HepG2 (cell line): ENCODE data around the gene HAT1. TPM values are rescaled to one million over a fixed set of nuclear protein-coding genes. Genes with fewer than 3 reads are reported as not detected.

Experiments
- ARID2 ChIP-seq: sonication (generic); formaldehyde crosslinking; IDR thresholded peaks from 2 replicates; pipeline ENCODE4 v1.8.1; 2022; ENCODE audit warnings: mild to moderate bottlenecking, missing genetic modification reagents, borderline replicate concordance
- CC2D1A ChIP-seq: sonication (generic); formaldehyde crosslinking; IDR thresholded peaks from 2 replicates; pipeline ENCODE4 v1.8.1; 2023; ENCODE audit warnings: mild to moderate bottlenecking, missing genetic modification reagents
- FOXK2 ChIP-seq: fragments of 450-650 bp; IDR thresholded peaks from 2 replicates; pipeline ENCODE4 v1.6.1; 2016
- HNF4G ChIP-seq, 2 experiments: sonication (generic) in 1 of 2; formaldehyde crosslinking in 1 of 2; IDR thresholded peaks; 2 replicates each; pipeline versions ENCODE4 v1.4.0 to v1.6.1; 2011 to 2020; ENCODE audit warnings: borderline replicate concordance in 2 of 2, low read depth in 2 of 2, mild to moderate bottlenecking in 2 of 2, low read length in 1 of 2, missing genetic modification reagents in 1 of 2, moderate library complexity in 1 of 2
- HNRNPH1 ChIP-seq: fragments of 200-400 bp; formaldehyde crosslinking; optimal IDR thresholded peaks from 2 replicates; pipeline ENCODE3; 2017; ENCODE audit warnings: mild to moderate bottlenecking, low read depth, low read length
- HOXA9 ChIP-seq: sonication (generic); formaldehyde crosslinking; IDR thresholded peaks from 2 replicates; pipeline ENCODE4 v1.8.1; 2022; ENCODE audit warnings: missing genetic modification reagents, mild to moderate bottlenecking, moderate library complexity, borderline replicate concordance
- MEF2D ChIP-seq: sonication (generic); formaldehyde crosslinking; IDR thresholded peaks from 2 replicates; pipeline ENCODE4 v1.5.1; 2020; ENCODE audit warnings: mild to moderate bottlenecking, missing genetic modification reagents
- MIER3 ChIP-seq: IDR thresholded peaks from 2 replicates; pipeline ENCODE4 v1.6.1; 2016; ENCODE audit warnings: missing compliant biosample characterization, borderline replicate concordance
- ONECUT2 ChIP-seq: sonication (generic); formaldehyde crosslinking; IDR thresholded peaks from 2 replicates; pipeline ENCODE4 v1.4.0; 2020; ENCODE audit warnings: missing genetic modification reagents
- PHF20 ChIP-seq: sonication (generic); formaldehyde crosslinking; IDR thresholded peaks from 2 replicates; pipeline ENCODE4 v1.5.0; 2020; ENCODE audit warnings: mild to moderate bottlenecking, missing genetic modification reagents
- TAF1 ChIP-seq: sonication (generic); formaldehyde crosslinking; IDR thresholded peaks from 2 replicates; pipeline ENCODE4 v1.4.0; 2020; ENCODE audit warnings: missing genetic modification reagents
- ZBTB21 ChIP-seq: sonication (generic); formaldehyde crosslinking; IDR thresholded peaks from 2 replicates; pipeline ENCODE4 v1.4.0; 2020; ENCODE audit warnings: missing genetic modification reagents
- ZFP62 ChIP-seq: sonication (generic); formaldehyde crosslinking; IDR thresholded peaks from 2 replicates; pipeline ENCODE4 v1.4.0; 2020; ENCODE audit warnings: missing genetic modification reagents
- ZNF441 ChIP-seq: sonication (generic); formaldehyde crosslinking; IDR thresholded peaks from 2 replicates; pipeline ENCODE4 v1.7.0; 2021; ENCODE audit warnings: missing genetic modification reagents, borderline replicate concordance
- ZNF530 ChIP-seq: sonication (generic); formaldehyde crosslinking; IDR thresholded peaks from 2 replicates; pipeline ENCODE4 v1.5.0; 2020; ENCODE audit warnings: low read depth, mild to moderate bottlenecking, missing genetic modification reagents
- ZNF549 ChIP-seq: sonication (generic); formaldehyde crosslinking; IDR thresholded peaks from 2 replicates; pipeline ENCODE4 v1.5.0; 2020; ENCODE audit warnings: missing genetic modification reagents
- ZNF558 ChIP-seq: sonication (generic); formaldehyde crosslinking; IDR thresholded peaks from 2 replicates; pipeline ENCODE4 v1.9.0; 2022; ENCODE audit warnings: mild to moderate bottlenecking, missing genetic modification reagents, borderline replicate concordance
- ZNF607 ChIP-seq: sonication (generic); formaldehyde crosslinking; IDR thresholded peaks from 2 replicates; pipeline ENCODE4 v1.5.1; 2020; ENCODE audit warnings: missing genetic modification reagents, mild to moderate bottlenecking, borderline replicate concordance
- ZNF839 ChIP-seq: sonication (generic); formaldehyde crosslinking; IDR thresholded peaks from 2 replicates; pipeline ENCODE4 v1.4.0; 2020; ENCODE audit warnings: missing genetic modification reagents, mild to moderate bottlenecking, borderline replicate concordance
- ZNF878 ChIP-seq: sonication (generic); formaldehyde crosslinking; IDR thresholded peaks from 2 replicates; pipeline ENCODE4 v1.8.1; 2023; ENCODE audit warnings: mild to moderate bottlenecking, missing genetic modification reagents, moderate library complexity
- polyA plus RNA-seq, 8 experiments: library from polyadenylated mRNA; depleted of rRNA in 3 of 8; stranded (reverse) in 7 of 8; unstranded in 1 of 8; fragments of >200 nt; fragmentation: Illumina TruSeq in 4 of 8; extraction: Trizol in 4 of 8; gene quantifications; 2 replicates each; pipeline versions ENCODE4 v1.2.1 to v1.2.3, GENCODE V29; 2011 to 2016; ENCODE audit warnings: low read depth in 4 of 8, missing spikeins in 1 of 8, mixed read lengths in 1 of 8; ENCODE audit not compliant: insufficient read depth in 1 of 8
- total RNA-seq, 5 experiments: library from RNA; depleted of rRNA; stranded (reverse); fragments of >200 nt; fragmentation: Illumina TruSeq; extraction: Trizol; gene quantifications; 2 replicates each; pipeline ENCODE4 v1.2.3, GENCODE V29; 2016; ENCODE audit warnings: low read depth in 1 of 5
- TF ChIP-seq, protein P1 (sequence below): sonication (generic); formaldehyde crosslinking; IDR thresholded peaks from 2 replicates; pipeline ENCODE4 v1.4.0; 2020; ENCODE audit warnings: missing genetic modification reagents, borderline replicate concordance
- TF ChIP-seq, protein P2 (sequence below): fragments of 450-650 bp; IDR thresholded peaks from 2 replicates; pipeline ENCODE4 v1.6.1; 2017
- TF ChIP-seq, protein P3 (sequence below): sonication (generic); formaldehyde crosslinking; IDR thresholded peaks from 2 replicates; pipeline ENCODE4 v1.4.0; 2020; ENCODE audit warnings: mild to moderate bottlenecking, missing genetic modification reagents
- TF ChIP-seq, protein P4 (sequence below): sonication (generic); formaldehyde crosslinking; IDR thresholded peaks from 2 replicates; pipeline ENCODE4 v1.8.0; 2022; ENCODE audit warnings: missing genetic modification reagents, low read depth, mild to moderate bottlenecking, borderline replicate concordance
- TF ChIP-seq, protein P5 (sequence below): sonication (generic); formaldehyde crosslinking; IDR thresholded peaks from 2 replicates; pipeline ENCODE4 v1.5.0; 2020; ENCODE audit warnings: mild to moderate bottlenecking, missing genetic modification reagents
- TF ChIP-seq, protein P6 (sequence below): sonication (generic); formaldehyde crosslinking; IDR thresholded peaks from 2 replicates; pipeline ENCODE4 v1.5.0; 2020; ENCODE audit warnings: missing genetic modification reagents

HAT1 gene
- total and polyA plus RNA-seq, 2 of the 13 experiments (the other 11 are each of a cell fraction or from before 2014, with no cell fraction given), result 45.4 to 119 TPM

DNA sequence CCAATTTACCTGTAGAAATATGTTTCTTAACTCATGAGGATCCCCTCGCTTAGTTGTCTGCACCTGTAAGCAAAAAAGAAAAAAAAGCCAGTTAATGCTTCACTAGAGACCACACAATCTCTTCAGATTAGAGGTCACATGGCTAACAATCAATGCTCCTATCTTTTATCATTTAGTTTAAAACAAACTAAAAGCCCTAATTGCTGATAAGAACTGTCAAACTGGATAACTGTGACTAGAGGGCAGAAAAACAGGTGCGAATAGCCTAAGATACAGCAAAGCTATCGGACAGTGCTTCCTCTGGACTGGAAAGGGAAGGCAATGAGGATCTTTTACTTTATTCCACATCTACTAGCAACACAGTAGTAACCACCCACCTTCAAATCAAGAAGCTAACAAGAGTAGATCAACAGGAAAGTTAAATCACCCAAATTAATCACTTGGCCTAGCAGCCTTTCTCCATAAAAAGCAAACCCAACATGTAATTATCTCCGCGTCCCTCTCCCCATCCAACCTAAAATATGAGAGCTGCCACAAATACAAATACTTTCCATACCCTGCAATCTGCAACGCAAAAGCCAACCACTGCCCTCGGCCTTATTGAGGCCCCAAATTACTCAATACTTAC, 29.0 kb upstream of the HAT1 start (continued):
- TF ChIP-seq, protein P1, sequence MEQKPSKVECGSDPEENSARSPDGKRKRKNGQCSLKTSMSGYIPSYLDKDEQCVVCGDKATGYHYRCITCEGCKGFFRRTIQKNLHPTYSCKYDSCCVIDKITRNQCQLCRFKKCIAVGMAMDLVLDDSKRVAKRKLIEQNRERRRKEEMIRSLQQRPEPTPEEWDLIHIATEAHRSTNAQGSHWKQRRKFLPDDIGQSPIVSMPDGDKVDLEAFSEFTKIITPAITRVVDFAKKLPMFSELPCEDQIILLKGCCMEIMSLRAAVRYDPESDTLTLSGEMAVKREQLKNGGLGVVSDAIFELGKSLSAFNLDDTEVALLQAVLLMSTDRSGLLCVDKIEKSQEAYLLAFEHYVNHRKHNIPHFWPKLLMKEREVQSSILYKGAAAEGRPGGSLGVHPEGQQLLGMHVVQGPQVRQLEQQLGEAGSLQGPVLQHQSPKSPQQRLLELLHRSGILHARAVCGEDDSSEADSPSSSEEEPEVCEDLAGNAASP (CRISPR knock-in tag), result no peak
- TF ChIP-seq ZNF549 (CRISPR knock-in tag) (no peak), ZNF558 (CRISPR knock-in tag) (no peak), PHF20 (CRISPR knock-in tag) (no peak), FOXK2 (no peak), ZFP62 (CRISPR knock-in tag) (no peak), TAF1 (CRISPR knock-in tag) (no peak), HNF4G (IDR thresholded peaks at IDR 0.05; ENCODE audit: borderline replicate concordance, low read depth, low read length) (no peak), HNF4G (CRISPR knock-in tag; IDR thresholded peaks at IDR 0.05; ENCODE audit: borderline replicate concordance, low read depth) (no peak), CC2D1A (CRISPR knock-in tag) (no peak), ONECUT2 (CRISPR knock-in tag) (peak; percentile 83), ARID2 (no peak), HOXA9 (CRISPR knock-in tag) (no peak), ZNF878 (CRISPR knock-in tag) (no peak), HNRNPH1 (no peak), MEF2D (no peak), ZNF839 (CRISPR knock-in tag) (no peak), ZNF441 (CRISPR knock-in tag) (0 out of 2 replicates have a peak, but pooled peaks have one; percentile 1), ZNF530 (CRISPR knock-in tag) (no peak), ZBTB21 (CRISPR knock-in tag) (no peak), MIER3 (CRISPR knock-in tag) (no peak), ZNF607 (CRISPR knock-in tag) (no peak)
- TF ChIP-seq, protein P2, sequence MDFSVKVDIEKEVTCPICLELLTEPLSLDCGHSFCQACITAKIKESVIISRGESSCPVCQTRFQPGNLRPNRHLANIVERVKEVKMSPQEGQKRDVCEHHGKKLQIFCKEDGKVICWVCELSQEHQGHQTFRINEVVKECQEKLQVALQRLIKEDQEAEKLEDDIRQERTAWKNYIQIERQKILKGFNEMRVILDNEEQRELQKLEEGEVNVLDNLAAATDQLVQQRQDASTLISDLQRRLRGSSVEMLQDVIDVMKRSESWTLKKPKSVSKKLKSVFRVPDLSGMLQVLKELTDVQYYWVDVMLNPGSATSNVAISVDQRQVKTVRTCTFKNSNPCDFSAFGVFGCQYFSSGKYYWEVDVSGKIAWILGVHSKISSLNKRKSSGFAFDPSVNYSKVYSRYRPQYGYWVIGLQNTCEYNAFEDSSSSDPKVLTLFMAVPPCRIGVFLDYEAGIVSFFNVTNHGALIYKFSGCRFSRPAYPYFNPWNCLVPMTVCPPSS, result no peak
- TF ChIP-seq, protein P3, sequence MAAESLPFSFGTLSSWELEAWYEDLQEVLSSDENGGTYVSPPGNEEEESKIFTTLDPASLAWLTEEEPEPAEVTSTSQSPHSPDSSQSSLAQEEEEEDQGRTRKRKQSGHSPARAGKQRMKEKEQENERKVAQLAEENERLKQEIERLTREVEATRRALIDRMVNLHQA (CRISPR knock-in tag), result no peak
- TF ChIP-seq, protein P4, sequence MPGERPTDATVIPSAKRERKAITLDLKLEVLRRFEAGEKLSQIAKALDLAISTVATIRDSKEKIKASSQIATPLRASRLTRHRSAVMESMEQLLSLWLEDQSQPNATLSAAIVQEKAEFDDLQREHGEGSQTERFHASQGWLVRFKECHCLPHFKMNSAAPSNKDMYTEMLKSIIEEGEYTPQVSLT (CRISPR knock-in tag), result no peak
- TF ChIP-seq, protein P5, sequence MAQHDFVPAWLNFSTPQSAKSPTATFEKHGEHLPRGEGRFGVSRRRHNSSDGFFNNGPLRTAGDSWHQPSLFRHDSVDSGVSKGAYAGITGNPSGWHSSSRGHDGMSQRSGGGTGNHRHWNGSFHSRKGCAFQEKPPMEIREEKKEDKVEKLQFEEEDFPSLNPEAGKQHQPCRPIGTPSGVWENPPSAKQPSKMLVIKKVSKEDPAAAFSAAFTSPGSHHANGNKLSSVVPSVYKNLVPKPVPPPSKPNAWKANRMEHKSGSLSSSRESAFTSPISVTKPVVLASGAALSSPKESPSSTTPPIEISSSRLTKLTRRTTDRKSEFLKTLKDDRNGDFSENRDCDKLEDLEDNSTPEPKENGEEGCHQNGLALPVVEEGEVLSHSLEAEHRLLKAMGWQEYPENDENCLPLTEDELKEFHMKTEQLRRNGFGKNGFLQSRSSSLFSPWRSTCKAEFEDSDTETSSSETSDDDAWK (CRISPR knock-in tag), result no peak
- TF ChIP-seq, protein P6, sequence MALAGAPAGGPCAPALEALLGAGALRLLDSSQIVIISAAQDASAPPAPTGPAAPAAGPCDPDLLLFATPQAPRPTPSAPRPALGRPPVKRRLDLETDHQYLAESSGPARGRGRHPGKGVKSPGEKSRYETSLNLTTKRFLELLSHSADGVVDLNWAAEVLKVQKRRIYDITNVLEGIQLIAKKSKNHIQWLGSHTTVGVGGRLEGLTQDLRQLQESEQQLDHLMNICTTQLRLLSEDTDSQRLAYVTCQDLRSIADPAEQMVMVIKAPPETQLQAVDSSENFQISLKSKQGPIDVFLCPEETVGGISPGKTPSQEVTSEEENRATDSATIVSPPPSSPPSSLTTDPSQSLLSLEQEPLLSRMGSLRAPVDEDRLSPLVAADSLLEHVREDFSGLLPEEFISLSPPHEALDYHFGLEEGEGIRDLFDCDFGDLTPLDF (CRISPR knock-in tag), result no peak
